Prostate gland (tissue), 2 donors: Measurements from ENCODE around the gene NXPH1. TPM values are rescaled to one million over a fixed set of nuclear protein-coding genes. Genes with fewer than 3 reads are reported as not detected.

ENCODE experiments used
- DNase-seq: peaks from one replicate; pipeline ENCODE4 v3.0.0-alpha.2; 2019; ENCODE audit warnings: low spot score
- H3K27ac ChIP-seq, 2 donors: fragments of 200-600 bp; sonication (generic); 2 replicates each; pipeline ENCODE4 v1.5.1; 2017 to 2019
- H3K27me3 ChIP-seq: fragments of 200-600 bp; sonication (generic); replicated peaks from 2 replicates; pipeline ENCODE4 v1.5.1; 2019; ENCODE audit not compliant: insufficient read depth
- H3K36me3 ChIP-seq, 2 donors: fragments of 200-600 bp; sonication (generic); 1 replicate in 1 of 2; 2 replicates in 1 of 2; pipeline versions ENCODE4 v1.5.1 to v1.8.1; 2017 to 2019
- H3K4me1 ChIP-seq: fragments of 200-600 bp; sonication (generic); replicated peaks from 2 replicates; pipeline ENCODE4 v1.5.1; 2019
- H3K4me3 ChIP-seq, 2 donors: fragments of 200-600 bp; sonication (generic); 2 replicates each; pipeline ENCODE4 v1.5.1; 2017 to 2019
- H3K9me3 ChIP-seq: fragments of 200-600 bp; sonication (generic); 2 replicates; pipeline ENCODE4 v1.5.1; 2017
- POLR2A ChIP-seq: fragments of 450-650 bp; IDR thresholded peaks from one replicate; pipeline ENCODE4 v1.6.1; 2016; ENCODE audit warnings: antibody characterized with exemption, mild to moderate bottlenecking
- POLR2AphosphoS5 ChIP-seq: sonication (generic); formaldehyde crosslinking; IDR thresholded peaks from one replicate; pipeline ENCODE4 v1.6.1; 2017; ENCODE audit warnings: antibody characterized with exemption
- WGBS: methylation state at CpG from one replicate; pipeline ENCODE4 v1.1.5; 2018; 5-methylcytosine and 5-hydroxymethylcytosine counted together
- intact Hi-C: fragments of 100-400 bp; cut with DNase I; formaldehyde crosslinking; loops from one replicate; pipeline ENCODE4 v1.14.2; 2022
- total RNA-seq, 2 donors: library from RNA; depleted of rRNA; stranded (reverse); fragments of >200 nt; gene quantifications; one replicate each; pipeline ENCODE4 v1.1.0, GENCODE V29; 2016
- TF ChIP-seq, protein P1 (sequence below), 4 experiments: fragments of 200-600 bp in 2 of 4; fragments of 450-650 bp in 2 of 4; sonication (generic) in 2 of 4; IDR thresholded peaks; 1 replicate in 3 of 4; 2 replicates in 1 of 4; pipeline ENCODE4 v1.5.1; 2016 to 2019; ENCODE audit warnings: antibody characterized with exemption in 4 of 4, mild to moderate bottlenecking in 2 of 4, moderate library complexity in 2 of 4

Gene NXPH1
- total RNA-seq, 2 donors from 2014 or later = not detected

DNA sequence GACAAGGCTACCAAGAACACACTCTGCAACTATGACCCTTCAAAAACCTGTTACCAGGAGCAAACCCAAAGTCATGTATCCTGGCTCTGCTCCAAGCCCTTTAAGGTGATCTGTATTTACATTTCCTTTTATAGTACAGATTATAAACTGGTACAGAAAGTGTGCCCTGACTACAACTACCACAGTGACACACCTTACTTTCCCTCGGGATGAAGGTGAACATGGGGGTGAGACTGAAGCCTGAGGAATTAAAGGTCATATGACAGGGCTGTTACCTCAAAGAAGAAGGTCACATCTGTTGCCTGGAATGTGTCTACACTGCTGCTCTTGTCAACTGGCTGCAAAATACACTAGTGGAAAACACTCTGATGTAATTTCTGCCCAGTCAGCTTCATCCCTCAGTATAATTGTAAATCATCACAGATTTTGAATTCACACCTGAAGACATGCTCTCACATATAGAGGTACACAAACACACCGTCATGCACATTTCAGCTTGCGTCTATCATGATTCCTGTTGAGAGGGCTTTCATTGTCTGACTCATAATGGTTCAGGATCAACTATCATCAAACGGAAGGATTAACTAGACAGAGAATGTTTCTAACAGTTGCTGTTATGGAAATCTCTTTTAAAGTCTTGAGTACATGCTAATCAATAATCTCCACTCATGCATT lies 318.3 kb downstream of the NXPH1 start:
- 51% methylated on average over 4 of the region's 4 CpGs for WGBS
- Histone ChIP-seq H3K4me3 (no peak overlapping the region), H3K36me3 (no peaks in the 10 kb centered on the region), H3K27ac (no peak overlapping the region), H3K27me3 (no peaks in the 10 kb centered on the region), H3K4me1 (no peaks in the 10 kb centered on the region), H3K9me3 (no peaks in the 10 kb centered on the region)
- DNase-seq = no peak
- intact Hi-C loops = no loop called here
- TF ChIP-seq POLR2AphosphoS5 (no peak), POLR2A (no peak)
- TF ChIP-seq, protein P1, sequence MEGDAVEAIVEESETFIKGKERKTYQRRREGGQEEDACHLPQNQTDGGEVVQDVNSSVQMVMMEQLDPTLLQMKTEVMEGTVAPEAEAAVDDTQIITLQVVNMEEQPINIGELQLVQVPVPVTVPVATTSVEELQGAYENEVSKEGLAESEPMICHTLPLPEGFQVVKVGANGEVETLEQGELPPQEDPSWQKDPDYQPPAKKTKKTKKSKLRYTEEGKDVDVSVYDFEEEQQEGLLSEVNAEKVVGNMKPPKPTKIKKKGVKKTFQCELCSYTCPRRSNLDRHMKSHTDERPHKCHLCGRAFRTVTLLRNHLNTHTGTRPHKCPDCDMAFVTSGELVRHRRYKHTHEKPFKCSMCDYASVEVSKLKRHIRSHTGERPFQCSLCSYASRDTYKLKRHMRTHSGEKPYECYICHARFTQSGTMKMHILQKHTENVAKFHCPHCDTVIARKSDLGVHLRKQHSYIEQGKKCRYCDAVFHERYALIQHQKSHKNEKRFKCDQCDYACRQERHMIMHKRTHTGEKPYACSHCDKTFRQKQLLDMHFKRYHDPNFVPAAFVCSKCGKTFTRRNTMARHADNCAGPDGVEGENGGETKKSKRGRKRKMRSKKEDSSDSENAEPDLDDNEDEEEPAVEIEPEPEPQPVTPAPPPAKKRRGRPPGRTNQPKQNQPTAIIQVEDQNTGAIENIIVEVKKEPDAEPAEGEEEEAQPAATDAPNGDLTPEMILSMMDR (IDR thresholded peaks at IDR 0.05) = no peak

DNA sequence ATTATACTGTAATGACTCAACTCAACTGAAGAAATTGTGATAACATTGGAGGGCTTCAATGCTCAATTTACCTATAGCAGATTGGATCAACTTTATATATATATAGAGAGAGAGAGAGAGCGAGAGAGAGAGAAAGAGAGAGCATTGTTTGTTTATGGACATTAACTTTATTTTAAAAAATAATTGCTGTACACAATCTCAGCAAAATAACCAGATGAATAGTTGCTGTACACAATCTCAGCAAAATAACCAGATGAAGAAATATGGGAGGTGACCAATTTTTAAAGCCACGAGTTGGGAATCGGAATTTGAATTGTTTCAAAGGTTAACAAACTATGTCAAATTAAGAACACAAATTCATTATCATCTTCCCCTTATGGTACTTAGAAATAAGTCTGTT lies 319.9 kb downstream of the NXPH1 start:
- Histone ChIP-seq H3K27ac (no peak overlapping the region), H3K4me3 (no peak overlapping the region), H3K9me3 (no peaks in the 10 kb centered on the region), H3K27me3 (no peaks in the 10 kb centered on the region), H3K36me3 (no peaks in the 10 kb centered on the region), H3K4me1 (no peaks in the 10 kb centered on the region)
- DNase-seq = no peak
- TF ChIP-seq POLR2A = no peak
- TF ChIP-seq, protein P1 (IDR thresholded peaks at IDR 0.05) = no peak
- no peak for TF ChIP-seq POLR2AphosphoS5
- 96% methylated on average over 3 of the region's 3 CpGs for WGBS
- intact Hi-C loops = no loop called here

DNA sequence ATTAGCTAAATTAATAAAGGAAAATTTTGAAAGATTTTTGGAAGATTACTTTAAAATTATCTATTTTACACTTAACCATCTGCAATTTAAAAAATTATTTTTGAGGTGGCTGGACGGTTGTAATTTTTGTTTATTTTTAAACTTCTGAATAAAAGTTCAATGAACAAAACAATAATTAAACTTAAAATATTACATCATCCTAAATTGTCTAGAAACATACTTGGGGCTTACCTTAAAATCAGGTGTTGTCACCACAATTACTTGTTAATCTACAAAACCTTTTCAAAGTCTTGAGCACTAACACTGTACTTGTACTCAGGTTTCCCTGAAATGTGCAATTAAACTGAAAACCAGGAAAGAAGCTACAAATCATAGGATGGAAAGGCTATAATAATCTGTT lies 328.3 kb downstream of the NXPH1 start:
- intact Hi-C loops = no loop called here
- TF ChIP-seq POLR2A = no peak

DNA sequence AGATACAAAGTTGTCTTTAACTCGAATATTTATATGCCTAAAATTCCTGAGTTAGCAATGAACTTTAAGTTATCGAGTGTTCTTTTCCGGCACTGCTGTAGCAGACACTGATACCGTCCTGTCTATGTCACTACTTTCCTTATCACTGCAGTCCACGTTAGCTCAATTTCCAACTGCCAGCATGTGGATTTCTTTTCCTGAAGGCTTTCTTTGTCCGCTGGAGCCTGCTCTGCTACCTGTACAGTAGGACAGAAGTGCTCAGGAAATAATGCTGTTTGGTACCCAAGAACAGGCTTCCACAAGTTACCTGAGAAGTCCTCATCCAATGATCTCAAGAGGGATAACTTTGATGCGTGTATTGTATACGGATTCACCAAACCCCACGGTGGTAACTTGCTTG lies 329.4 kb downstream of the NXPH1 start:
- Histone ChIP-seq H3K36me3 (no peaks in the 10 kb centered on the region), H3K27me3 (no peaks in the 10 kb centered on the region), H3K27ac (no peak overlapping the region), H3K4me1 (no peaks in the 10 kb centered on the region), H3K9me3 (no peaks in the 10 kb centered on the region), H3K4me3 (no peak overlapping the region)
- TF ChIP-seq POLR2AphosphoS5 = no peak
- TF ChIP-seq, protein P1 (IDR thresholded peaks at IDR 0.05) = no peak
- TF ChIP-seq POLR2A = no peak
- no peak for DNase-seq
- WGBS = 80% methylated on average over 9 of the region's 9 CpGs
- intact Hi-C loops = no loop called here

More for the DNA sequence above, 328.3 kb downstream of the NXPH1 start:
- Histone ChIP-seq H3K4me3 (no peak overlapping the region), H3K9me3 (no peaks in the 10 kb centered on the region), H3K27me3 (no peaks in the 10 kb centered on the region), H3K36me3 (no peaks in the 10 kb centered on the region), H3K4me1 (no peaks in the 10 kb centered on the region), H3K27ac (no peak overlapping the region)
- 82% methylated on average over 1 of the region's 1 CpG for WGBS
- no peak for DNase-seq

DNA sequence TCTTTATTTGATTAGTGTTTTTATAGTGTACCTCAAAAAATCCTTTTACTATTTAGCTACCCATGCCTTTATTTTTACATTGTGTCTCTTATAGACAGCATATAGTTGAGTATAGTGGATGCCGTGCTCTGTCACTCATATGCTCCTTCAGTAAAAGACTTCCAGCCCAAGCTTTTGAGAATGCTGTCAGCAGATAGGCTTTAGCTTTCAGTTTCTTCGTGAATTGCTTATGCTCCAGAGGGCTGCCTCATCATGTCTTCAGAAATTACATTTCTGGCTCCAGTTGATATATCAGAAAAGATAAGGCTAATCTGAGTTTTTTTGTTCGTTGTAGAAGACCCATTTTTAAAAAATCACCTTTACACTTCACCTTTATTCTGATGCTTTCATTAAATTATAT lies 332.0 kb downstream of the NXPH1 start:
- Histone ChIP-seq H3K27me3 (no peaks in the 10 kb centered on the region), H3K9me3 (no peaks in the 10 kb centered on the region), H3K27ac (no peak overlapping the region), H3K4me1 (no peaks in the 10 kb centered on the region), H3K36me3 (no peaks in the 10 kb centered on the region), H3K4me3 (no peak overlapping the region)
- WGBS = 66% methylated on average over 3 of the region's 3 CpGs
- intact Hi-C loops = no loop called here
- DNase-seq = no peak
- TF ChIP-seq, protein P1 (IDR thresholded peaks at IDR 0.05) = no peak
- TF ChIP-seq POLR2AphosphoS5 (no peak), POLR2A (no peak)
